Stimulated activated CD4-positive, alpha-beta T cell treated with anti-CD3 and anti-CD28 coated beads, Interleukin-4, amount 100 ng/mL, for 1 hour (primary cell): Measurements from ENCODE around the gene GFOD1.

Experiments used
- DNase-seq: peaks from one replicate; pipeline ENCODE4 v3.0.0-alpha.2; 2020

GFOD1 gene, protein sequence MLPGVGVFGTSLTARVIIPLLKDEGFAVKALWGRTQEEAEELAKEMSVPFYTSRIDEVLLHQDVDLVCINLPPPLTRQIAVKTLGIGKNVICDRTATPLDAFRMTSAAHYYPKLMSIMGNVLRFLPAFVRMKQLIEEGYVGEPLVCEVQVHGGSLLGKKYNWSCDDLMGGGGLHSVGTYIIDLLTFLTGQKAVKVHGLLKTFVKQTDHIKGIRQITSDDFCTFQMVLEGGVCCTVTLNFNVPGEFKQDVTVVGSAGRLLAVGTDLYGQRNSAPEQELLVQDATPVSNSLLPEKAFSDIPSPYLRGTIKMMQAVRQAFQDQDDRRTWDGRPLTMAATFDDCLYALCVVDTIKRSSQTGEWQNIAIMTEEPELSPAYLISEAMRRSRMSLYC

DNA sequence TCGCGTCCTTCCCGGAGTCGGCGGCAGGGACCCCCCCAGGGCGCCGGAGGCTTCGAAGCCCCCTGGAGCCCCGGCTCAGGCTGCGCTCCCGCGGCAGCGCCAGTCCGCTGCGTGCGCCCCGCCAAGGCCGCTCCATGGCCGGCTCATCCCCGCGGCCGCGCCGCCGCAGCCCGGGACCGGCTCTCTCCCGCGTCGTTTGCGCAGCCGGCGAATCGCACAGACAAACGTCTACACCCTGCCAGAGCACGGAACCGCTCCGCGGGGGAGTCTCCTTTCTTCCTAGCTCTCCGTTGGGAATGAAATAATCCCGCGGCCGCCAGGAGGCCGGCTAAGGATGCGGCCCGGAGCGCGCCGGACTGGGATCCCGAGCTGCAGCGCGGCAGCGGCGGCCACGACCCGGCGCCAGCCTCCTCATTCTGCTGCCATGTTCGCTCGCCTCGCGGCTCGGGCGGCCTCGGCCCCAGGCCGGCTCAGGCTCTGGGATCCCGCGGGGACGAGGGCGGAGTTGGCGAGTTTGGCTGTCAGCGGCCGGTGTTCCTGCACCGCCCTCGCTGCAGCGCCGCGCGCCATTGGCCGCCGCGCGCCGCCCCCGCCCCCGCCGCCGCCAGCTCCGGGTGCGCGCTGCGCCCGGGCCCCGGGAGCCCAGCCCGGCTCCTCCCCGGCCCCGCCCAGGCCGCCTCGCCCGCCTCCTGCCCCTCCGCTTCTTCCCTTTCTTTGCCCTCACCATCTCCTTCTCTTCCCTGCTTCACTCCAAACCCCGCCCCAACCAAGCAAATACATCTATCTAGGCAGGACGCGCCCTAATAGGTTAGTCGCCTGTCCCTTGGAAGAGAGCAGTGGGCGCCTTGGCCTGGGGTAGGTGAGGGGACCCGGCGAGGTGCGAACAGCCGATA is at the start of gene GFOD1:
GFOD1 (minus strand) TSS at position 479 of the 893 bp plus-strand sequence. CDS start 710 bp downstream, outside the sequence.
- DNase-seq, result peak; percentile 79

GRCh38 chr6:13536796-13537526 is 49.6 kb upstream of the GFOD1 start:
- DNase-seq, result no peak

GRCh38 chr6:13535306-13535705 is 47.9 kb upstream of the GFOD1 start:
- DNase-seq, result no peak

GRCh38 chr6:13534536-13534935 is 47.1 kb upstream of the GFOD1 start:
- no peak for DNase-seq

DNA sequence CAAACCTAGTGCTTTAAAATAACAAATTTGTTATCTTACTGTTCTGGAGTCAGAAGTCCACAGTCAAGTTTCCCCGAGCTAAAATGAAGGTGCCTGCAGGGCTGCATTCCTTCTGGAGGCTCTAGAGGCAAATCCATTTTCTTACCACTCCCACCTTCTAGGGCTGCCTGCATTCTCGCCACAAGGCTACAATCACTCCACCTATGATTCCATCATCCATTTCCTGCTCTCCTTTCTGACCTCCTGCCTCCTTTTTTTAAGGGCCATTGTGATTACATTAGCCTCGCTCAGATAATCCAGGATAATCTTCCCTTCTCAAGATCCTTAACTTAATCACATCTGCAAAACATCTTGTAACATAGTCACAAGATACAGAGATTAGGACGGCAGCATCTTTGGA is 44.6 kb upstream of the GFOD1 start:
- no peak for DNase-seq

- no peak for DNase-seq
These were observed 41.5 kb upstream of the GFOD1 start for GRCh38 chr6:13528777-13529343.

- DNase-seq, result no peak
These were observed 40.8 kb upstream of the GFOD1 start for GRCh38 chr6:13528232-13528631.

DNA sequence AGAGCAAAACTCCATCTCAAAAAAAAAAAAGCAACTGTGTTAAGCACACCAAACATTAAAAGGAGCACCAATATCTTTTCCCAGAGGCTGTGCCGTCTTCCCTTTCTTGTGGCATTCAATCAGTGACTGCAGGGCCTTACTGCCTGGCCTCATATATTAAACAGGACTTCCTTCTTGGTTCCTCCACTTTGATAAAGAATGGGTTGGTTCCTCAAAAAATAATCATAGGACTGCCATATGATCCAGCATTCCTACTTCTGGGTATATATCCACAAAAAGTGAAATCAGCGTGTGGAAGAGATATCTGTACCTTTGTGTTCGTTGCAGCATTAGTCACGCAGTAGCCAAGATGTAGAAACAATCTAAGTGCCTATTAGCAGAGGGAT is 40.3 kb upstream of the GFOD1 start:
- DNase-seq, result no peak

DNA sequence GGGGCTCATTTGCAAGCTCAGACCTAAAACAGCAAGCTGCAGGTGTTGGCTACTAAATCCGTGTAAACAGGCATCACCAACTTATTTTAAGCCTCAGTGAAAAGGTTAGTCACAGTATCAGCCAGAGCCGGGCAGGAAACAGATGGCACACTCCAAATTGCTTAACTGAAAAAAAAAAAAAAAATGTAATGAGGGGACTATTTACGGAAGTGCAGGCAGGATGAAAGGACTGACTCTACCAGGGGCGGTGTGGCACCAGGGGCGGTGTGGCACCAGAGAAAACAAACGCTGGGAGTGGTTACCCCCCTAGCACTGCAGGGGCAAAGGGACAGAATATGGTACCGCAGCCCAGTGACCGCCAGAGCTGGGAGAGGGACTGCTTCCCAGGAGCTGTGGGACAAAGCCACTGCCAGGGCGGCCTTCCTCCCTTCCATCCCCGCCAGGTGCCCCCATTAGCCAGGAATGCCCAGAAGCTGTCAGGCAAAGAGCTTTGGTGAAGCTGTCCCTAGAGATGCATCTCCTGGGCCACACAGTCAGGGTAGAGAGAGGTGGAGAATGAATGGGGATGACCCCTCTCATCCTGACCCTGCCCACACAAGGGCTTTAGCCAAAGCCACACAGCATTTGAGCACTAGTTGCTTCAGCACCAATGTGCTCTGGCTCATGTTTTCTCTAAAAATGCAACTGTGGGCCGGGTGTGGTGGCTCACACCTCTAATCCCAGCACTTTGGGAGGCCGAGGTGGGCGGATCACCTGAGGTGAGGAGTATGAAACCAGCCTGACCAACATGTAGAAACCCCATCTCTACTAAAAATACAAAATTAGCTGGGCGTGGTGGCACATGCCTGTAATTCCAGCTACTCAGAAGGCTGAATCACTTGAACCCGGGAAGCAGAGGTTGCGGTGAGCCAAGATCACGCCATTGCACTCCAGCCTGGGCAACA is 39.6 kb upstream of the GFOD1 start:
- DNase-seq, result no peak

DNA sequence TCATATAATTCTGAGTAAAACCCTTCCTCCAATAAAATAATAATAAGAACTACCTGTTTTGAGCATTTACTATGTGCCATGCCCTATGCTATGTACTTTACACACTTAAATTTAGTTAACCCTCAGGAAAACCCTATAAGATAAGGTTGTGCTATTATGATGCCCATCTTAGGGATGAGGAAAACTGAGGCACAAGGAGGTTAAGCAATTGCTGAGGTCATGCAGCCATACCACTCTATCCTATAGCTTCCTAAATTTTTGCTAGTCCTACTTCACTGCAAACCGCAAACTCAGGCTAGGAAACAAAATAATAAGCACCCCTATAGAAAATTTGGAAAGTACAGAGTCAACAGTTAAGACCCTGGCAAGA is 38.9 kb upstream of the GFOD1 start:
- no peak for DNase-seq

DNA sequence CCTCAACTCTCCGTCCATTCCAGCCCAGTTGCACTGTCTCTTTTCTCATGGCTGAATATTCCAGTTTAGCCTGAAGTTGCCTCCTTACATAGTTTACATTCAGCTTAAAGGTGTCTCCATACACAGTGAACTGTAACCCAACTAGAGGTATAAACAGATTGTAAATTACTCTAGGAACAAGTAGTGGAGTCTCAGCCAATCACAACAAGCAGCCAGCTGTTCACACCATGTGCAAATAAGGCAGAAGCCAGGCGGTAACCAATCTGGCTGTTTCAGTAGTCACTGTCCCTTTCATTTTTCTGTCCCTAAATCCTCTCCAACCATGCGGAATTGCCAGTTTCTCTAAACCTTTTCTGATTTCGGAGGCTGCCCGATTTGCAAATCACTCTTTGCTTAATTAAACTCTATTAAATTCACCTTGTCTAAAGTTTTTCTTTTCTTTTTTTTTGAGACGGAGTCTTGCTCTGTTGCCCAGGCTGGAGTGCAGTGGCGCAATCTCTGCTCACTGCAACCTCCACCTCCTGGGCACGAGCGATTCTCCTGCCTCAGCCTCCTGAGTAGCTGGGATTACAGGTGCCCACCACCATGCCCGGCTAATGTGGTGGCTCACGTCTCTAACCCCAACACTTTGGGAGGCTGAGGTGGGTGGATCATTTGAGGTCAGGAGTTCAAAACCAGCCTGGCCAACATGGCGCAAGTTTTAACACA is 37.6 kb upstream of the GFOD1 start:
- no peak for DNase-seq

DNA sequence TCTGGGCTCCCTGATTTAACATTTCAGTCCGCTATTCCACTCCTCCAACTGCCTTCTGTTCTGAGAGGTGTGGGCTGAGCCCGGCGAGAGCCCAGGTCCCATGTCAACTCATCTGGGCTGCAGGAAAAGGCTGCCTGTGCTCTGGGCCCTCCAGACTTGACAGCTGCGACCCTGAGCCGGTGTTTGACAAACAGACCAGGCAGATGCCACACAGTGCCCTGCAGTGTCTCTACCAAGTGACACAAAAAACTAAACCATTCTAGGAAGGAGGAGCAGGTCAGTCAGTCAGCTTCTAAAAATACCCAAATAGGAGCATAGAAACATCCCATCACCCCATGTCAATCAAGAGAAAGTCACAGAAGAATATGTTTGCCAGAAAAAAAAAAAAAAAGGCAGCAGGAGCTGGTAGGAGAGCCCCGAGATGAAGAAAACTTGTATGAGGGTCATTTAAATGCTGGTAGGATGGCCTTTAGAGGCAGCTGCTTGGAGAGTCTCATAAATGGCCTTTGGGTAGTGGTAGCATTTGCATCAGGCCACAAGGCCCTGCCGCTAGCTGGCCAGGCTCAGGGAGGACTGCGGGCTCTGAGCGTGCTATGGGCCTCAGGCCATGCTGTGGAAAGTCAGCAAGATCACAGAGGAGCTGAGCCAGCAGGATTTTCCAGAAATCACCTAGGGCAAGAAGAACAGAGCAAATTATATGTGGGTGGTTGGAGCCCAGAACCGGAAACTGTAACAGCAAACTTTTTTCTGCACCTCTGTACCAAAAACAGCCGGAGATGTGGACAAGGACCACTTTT is 36.6 kb upstream of the GFOD1 start:
- DNase-seq, result no peak

DNA sequence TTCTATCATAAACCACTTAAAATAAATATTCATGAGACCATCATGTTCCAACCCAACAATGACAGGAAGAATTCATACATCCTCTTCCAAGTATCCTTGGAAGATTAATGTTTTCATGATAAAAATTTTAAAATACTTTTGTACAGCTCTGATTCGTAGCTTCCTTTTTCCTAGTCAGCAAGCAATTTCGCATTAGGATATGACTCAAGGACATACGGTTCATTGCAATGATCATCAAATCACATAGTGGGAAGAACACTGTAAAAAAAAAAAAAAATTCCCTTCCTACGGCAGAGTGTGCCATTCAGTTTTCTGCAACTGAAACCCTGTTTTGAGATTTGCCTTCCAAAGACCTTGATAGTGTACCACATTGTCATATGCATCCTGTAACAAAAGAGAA is 35.3 kb upstream of the GFOD1 start:
- no peak for DNase-seq

- DNase-seq, result no peak
These were observed 32.4 kb upstream of the GFOD1 start for GRCh38 chr6:13519839-13520238.

- no peak for DNase-seq
These were observed 29.7 kb upstream of the GFOD1 start for GRCh38 chr6:13517116-13517515.

DNA sequence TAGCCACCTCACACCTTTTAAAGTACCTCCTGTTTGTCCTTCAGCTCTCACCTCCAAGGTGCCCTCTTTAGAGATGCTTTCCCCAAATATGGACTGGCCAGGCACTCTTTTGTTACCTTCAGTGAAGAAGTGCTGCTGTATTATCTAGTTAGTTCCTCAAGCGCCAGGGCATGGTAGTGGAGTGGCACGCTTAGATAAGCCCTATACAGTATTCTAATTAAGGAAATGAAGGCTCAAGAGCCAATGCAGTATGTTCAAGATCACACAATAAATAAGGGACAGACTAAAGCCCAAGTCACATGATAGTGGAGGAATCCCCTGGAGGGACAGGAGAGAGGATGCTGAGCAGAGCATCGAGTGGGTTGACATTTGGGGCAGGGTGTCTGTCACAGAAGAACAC is 28.5 kb upstream of the GFOD1 start:
- DNase-seq, result no peak

GRCh38 chr6:13513626-13514502 is 26.5 kb upstream of the GFOD1 start:
- no peak for DNase-seq

- no peak for DNase-seq
These were observed 25.5 kb upstream of the GFOD1 start for GRCh38 chr6:13512900-13513299.
